HFF-Myc (cell line): ENCODE data around the gene PTPRC.

Source experiments
- DNase-seq: peaks from one replicate; pipeline ENCODE4 v3.0.0-alpha.2; 2011; ENCODE audit warnings: low read depth; ENCODE audit errors: extremely low read depth
- H3K4me3 ChIP-seq: replicated peaks from 2 replicates; pipeline ENCODE4 v1.5.1; 2011; ENCODE audit warnings: low read depth, mild to moderate bottlenecking, control low read depth, low read length
- CTCF ChIP-seq: IDR thresholded peaks from 2 replicates; pipeline ENCODE4 v1.5.1; 2012; ENCODE audit warnings: mild to moderate bottlenecking, low read depth, low read length, control low read depth; ENCODE audit errors: missing control alignments

PTPRC gene

GRCh38 chr1:198628067-198628455, 10.8 kb upstream of the PTPRC start:
- DNase-seq = no peak
- TF ChIP-seq CTCF = no peak
- no peak overlapping the region for H3K4me3 ChIP-seq

GRCh38 chr1:198629610-198630009, 9.2 kb upstream of the PTPRC start:
- TF ChIP-seq CTCF = no peak
- no peak overlapping the region for H3K4me3 ChIP-seq
- DNase-seq = no peak

GRCh38 chr1:198630863-198631262, 8.0 kb upstream of the PTPRC start:
- no peak overlapping the region for H3K4me3 ChIP-seq
- no peak for DNase-seq
- no peak for TF ChIP-seq CTCF

- no peak overlapping the region for H3K4me3 ChIP-seq
- no peak for TF ChIP-seq CTCF
- no peak for DNase-seq
Observed at GRCh38 chr1:198631292-198631691, 7.5 kb upstream of the PTPRC start.

- no peak for DNase-seq
- H3K4me3 ChIP-seq = no peak overlapping the region
- TF ChIP-seq CTCF = no peak
Observed at GRCh38 chr1:198632007-198632406, 6.8 kb upstream of the PTPRC start.

GRCh38 chr1:198633675-198634121, 5.1 kb upstream of the PTPRC start:
- DNase-seq = no peak
- H3K4me3 ChIP-seq = no peak overlapping the region
- no peak for TF ChIP-seq CTCF

- no peak overlapping the region for H3K4me3 ChIP-seq
- no peak for TF ChIP-seq CTCF
Observed at GRCh38 chr1:198635964-198636363, 2.9 kb upstream of the PTPRC start.

More at GRCh38 chr1:198635964-198636363, 2.9 kb upstream of the PTPRC start:
- no peak for DNase-seq
